OCI-LY7 (cell line): ENCODE results near the gene RHOD. TPM values are rescaled to one million over a fixed set of nuclear protein-coding genes. Genes with fewer than 3 reads are reported as not detected.
A peak's percentile ranks its signal among the peaks of the same experiment; 100 is the strongest.

Experiments
- BruUV-seq: library from RNA; stranded (reverse); fragments of 400-500 nt; replicated peaks from 2 replicates; lab custom pipeline; 2021; lab: Mats Ljungman, UMichigan
- CTCF ChIA-PET: fragments of 300-600 bp; sonication (Branson Sonifier 250); formaldehyde crosslinking; loops from one replicate; lab custom pipeline; 2022; ENCODE audit warnings: antibody characterized with exemption; ENCODE audit not compliant: unreplicated experiment; lab: Charles Lee
- POLR2A ChIA-PET: fragments of 300-600 bp; sonication (Branson Sonifier 250); formaldehyde crosslinking; loops from one replicate; lab custom pipeline; 2022; ENCODE audit warnings: antibody characterized with exemption; lab: Charles Lee
- DNase-seq: peaks from one replicate; pipeline ENCODE4 v3.0.0-alpha.2; 2015; ENCODE audit warnings: low spot score
- H2AFZ ChIP-seq: fragments of 200-600 bp; sonication (generic), shearing (Covaris generic); 2 replicates; pipeline ENCODE4 v1.6.1; 2014; ENCODE audit warnings: mild to moderate bottlenecking, antibody characterized with exemption, low read length, moderate library complexity
- H3K27ac ChIP-seq: fragments of 200-600 bp; sonication (generic); 2 replicates; pipeline ENCODE4 v1.5.1; 2014; ENCODE audit warnings: mixed run types, low read depth, mild to moderate bottlenecking, moderate library complexity, low read length, inconsistent platforms; ENCODE audit not compliant: poor library complexity, severe bottlenecking
- H3K36me3 ChIP-seq: fragments of 200-600 bp; sonication (generic); 2 replicates; pipeline ENCODE4 v1.6.1; 2014; ENCODE audit warnings: mild to moderate bottlenecking, antibody characterized with exemption, low read length, moderate library complexity, mixed read lengths; ENCODE audit not compliant: insufficient read depth
- H3K4me1 ChIP-seq: fragments of 200-600 bp; sonication (generic); 2 replicates; pipeline ENCODE4 v1.5.1; 2014; ENCODE audit warnings: mild to moderate bottlenecking, low read length; ENCODE audit not compliant: insufficient read depth, poor library complexity, severe bottlenecking
- H3K4me2 ChIP-seq: fragments of 200-600 bp; sonication (generic); 2 replicates; pipeline ENCODE4 v1.6.1; 2014; ENCODE audit warnings: mild to moderate bottlenecking, low read length
- H3K4me3 ChIP-seq: fragments of 200-600 bp; sonication (generic); 2 replicates; pipeline ENCODE4 v1.5.1; 2014; ENCODE audit warnings: mild to moderate bottlenecking, low read depth, low read length; ENCODE audit not compliant: poor library complexity, severe bottlenecking
- H3K79me2 ChIP-seq: fragments of 200-600 bp; sonication (generic); 2 replicates; pipeline ENCODE4 v1.6.1; 2016; ENCODE audit warnings: low read depth, mild to moderate bottlenecking, low read length, moderate library complexity, mixed read lengths; ENCODE audit not compliant: insufficient read depth
- H3K9me2 ChIP-seq: fragments of 200-600 bp; sonication (generic); 2 replicates; pipeline ENCODE4 v1.6.1; 2016; ENCODE audit warnings: mild to moderate bottlenecking, low read length, mixed read lengths; ENCODE audit not compliant: insufficient read depth
- H3K9me3 ChIP-seq: fragments of 200-600 bp; sonication (generic); 2 replicates; pipeline ENCODE4 v1.6.1; 2014; ENCODE audit warnings: mild to moderate bottlenecking, mixed run types, low read length, mixed read lengths
- H4K20me1 ChIP-seq: fragments of 200-600 bp; sonication (generic); 2 replicates; pipeline ENCODE4 v1.6.1; 2014; ENCODE audit warnings: mild to moderate bottlenecking, antibody characterized with exemption, low read length, moderate library complexity, mixed read lengths; ENCODE audit not compliant: insufficient read depth
- EZH2phosphoT487 ChIP-seq: fragments of 200-600 bp; sonication (generic); IDR thresholded peaks from 2 replicates; pipeline ENCODE4 v1.6.1; 2018; ENCODE audit warnings: low read depth, borderline replicate concordance, mild to moderate bottlenecking, mixed run types, antibody characterized with exemption, low read length, moderate library complexity, mixed read lengths
- intact Hi-C: fragments of 100-400 bp; cut with micrococcal nuclease; formaldehyde crosslinking; loops from one replicate; pipeline ENCODE4 v1.10.0; 2022; ENCODE audit not compliant: unreplicated experiment
- total RNA-seq, 2 experiments: library from RNA; depleted of rRNA in 1 of 2; stranded (reverse); fragments of >200 nt in 1 of 2; shearing (Covaris generic) in 1 of 2; gene quantifications; 2 replicates each; pipeline ENCODE4 v1.2.3, GENCODE V29; 2014 to 2022
- TF ChIP-seq, protein P1 (sequence below): fragments of 200-600 bp; sonication (generic); conservative IDR thresholded peaks from 2 replicates; pipeline ENCODE4 v1.5.1; 2014; ENCODE audit warnings: mild to moderate bottlenecking, antibody characterized with exemption, low read length, moderate library complexity, mixed read lengths

The RHOD gene
- total RNA-seq, 2 experiments from 2014 or later: not detected

DNA sequence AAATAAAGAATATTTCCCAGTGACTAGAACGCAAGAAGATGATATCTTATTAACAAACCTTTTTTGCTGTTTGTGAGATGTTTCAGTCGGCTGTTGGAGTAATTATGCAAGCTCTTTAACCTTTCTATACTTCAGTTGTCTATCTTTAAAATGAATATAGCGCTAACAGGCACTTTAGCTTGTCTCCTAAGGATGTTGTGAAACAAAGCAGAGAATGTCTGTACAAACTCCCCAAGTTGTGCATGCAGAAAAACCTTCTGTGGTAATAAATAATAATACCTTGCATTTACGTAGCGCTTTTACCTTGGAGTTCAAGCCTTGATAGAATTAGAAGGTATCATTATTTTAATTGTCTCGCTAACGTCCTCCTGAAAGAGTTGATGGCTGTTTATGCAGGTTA lies 60.5 kb downstream of the RHOD start:
- Histone ChIP-seq H2AFZ (peak overlapping the region; percentile 60; the same call in 1 of the 2 replicates), H3K9me2 (no peaks in the 10 kb centered on the region), H3K27ac (no peak overlapping the region), H3K4me3 (no peak overlapping the region), H3K79me2 (peaks cover 26% of the 10 kb centered on the region), H3K4me2 (peak overlapping the region; percentile 23; the same call in 1 of the 2 replicates), H4K20me1 (no peaks in the 10 kb centered on the region; the same call in 1 of the 2 replicates), H3K9me3 (no peaks in the 10 kb centered on the region), H3K36me3 (peaks cover 11% of the 10 kb centered on the region), H3K4me1 (peaks cover 28% of the 10 kb centered on the region)
- TF ChIP-seq, protein P1, sequence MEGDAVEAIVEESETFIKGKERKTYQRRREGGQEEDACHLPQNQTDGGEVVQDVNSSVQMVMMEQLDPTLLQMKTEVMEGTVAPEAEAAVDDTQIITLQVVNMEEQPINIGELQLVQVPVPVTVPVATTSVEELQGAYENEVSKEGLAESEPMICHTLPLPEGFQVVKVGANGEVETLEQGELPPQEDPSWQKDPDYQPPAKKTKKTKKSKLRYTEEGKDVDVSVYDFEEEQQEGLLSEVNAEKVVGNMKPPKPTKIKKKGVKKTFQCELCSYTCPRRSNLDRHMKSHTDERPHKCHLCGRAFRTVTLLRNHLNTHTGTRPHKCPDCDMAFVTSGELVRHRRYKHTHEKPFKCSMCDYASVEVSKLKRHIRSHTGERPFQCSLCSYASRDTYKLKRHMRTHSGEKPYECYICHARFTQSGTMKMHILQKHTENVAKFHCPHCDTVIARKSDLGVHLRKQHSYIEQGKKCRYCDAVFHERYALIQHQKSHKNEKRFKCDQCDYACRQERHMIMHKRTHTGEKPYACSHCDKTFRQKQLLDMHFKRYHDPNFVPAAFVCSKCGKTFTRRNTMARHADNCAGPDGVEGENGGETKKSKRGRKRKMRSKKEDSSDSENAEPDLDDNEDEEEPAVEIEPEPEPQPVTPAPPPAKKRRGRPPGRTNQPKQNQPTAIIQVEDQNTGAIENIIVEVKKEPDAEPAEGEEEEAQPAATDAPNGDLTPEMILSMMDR: no peak
- TF ChIP-seq EZH2phosphoT487: no peak
- ChIA-PET POLR2A (interaction anchor here (0.7 to 1.0 kb wide), 2 partner anchors 9 to 11 kb away, joined by 3 read pairs; no protein-coding TSS in a partner anchor), CTCF (no interaction called here)
- no peak for DNase-seq
- intact Hi-C loops: no loop called here
- no TSS peak for BruUV-seq

DNA sequence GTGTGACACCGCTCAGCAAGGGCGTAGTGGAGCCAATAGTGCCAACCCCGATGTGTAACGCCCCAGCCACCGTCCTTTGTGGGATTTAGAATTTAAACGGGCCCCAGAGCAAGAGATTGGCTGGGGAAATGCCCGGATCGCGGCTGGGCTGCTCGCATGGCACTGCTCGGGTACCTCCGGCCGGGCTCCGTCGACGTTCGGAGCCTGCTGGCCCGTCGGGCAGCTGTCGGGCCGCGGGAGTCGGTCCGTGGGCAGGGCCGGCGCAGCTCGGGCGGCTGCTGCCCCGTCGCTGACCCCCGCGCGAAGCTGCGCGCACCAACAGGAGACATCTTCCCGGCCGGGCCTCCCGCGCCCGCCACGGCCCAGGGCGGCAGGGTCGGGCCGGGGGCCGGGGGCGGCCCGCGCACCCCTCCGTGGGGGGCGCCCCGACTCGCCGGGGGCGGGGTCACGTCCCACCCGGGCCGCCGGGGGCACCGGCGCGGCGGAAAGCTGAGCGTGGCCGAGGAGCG lies 61.1 kb downstream of the RHOD start:
- peak overlapping the region; percentile 79; the same call in 1 of the 2 replicates for H3K4me2 ChIP-seq
- H2AFZ ChIP-seq: peak overlapping the region; percentile 60
- TF ChIP-seq, protein P1: no peak
- no peak for TF ChIP-seq EZH2phosphoT487
- intact Hi-C loops: no loop called here
- H4K20me1 ChIP-seq: no peaks in the 10 kb centered on the region; the same call in 1 of the 2 replicates
- no peaks in the 10 kb centered on the region for H3K9me2 ChIP-seq
- no peaks in the 10 kb centered on the region for H3K9me3 ChIP-seq
- peak overlapping the region; percentile 66 for H3K4me3 ChIP-seq
- CTCF ChIA-PET: no interaction called here
- peaks cover 13% of the 10 kb centered on the region for H3K36me3 ChIP-seq
- H3K4me1 ChIP-seq: peaks cover 28% of the 10 kb centered on the region
- POLR2A ChIA-PET: interaction anchor here (0.5 to 1.0 kb wide), 2 partner anchors 12 to 157 kb away, joined by 3 read pairs; no protein-coding TSS in a partner anchor
- no peak overlapping the region for H3K27ac ChIP-seq
- no TSS peak for BruUV-seq
- H3K79me2 ChIP-seq: peaks cover 32% of the 10 kb centered on the region
- no peak for DNase-seq

DNA sequence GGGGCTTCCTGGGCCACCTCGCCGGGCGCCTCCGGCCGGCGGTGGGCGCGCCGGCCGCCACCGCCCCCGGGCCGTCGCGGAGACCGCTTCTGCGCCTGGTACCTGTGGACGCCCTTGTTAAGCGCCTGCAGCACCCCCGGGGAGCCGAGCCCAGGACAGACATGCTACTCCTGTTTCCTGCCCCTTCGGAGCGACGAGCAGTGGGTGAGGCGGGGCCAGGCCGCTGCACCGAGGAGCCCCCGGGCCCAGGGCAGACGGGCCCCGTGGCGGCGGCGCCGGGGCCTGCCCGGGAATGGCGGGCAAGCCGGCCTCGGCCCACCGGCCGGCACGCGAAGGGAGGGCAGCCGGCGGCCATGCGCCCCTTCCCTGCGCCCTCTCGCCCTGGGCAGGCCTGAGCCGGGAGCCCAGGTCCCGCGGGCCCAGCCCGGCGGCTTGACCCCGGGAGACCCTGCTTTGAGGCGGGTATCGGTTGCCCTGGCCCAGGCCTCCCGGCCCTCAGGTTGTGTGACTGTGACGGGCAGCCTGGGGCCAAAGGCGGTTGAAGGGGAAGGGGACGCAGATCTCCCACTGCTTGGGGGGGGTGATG lies 61.6 kb downstream of the RHOD start:
- intact Hi-C loops: no loop called here
- peaks cover 37% of the 10 kb centered on the region for H3K79me2 ChIP-seq
- no TSS peak for BruUV-seq
- peak overlapping the region; percentile 50 for H3K27ac ChIP-seq
- no peak for TF ChIP-seq EZH2phosphoT487
- TF ChIP-seq, protein P1: no peak
- CTCF ChIA-PET: interaction anchor here (1.0 kb wide), 2 partner anchors 49 to 199 kb away, joined by 3 to 5 read pairs; no protein-coding TSS in a partner anchor
- H3K4me1 ChIP-seq: peaks cover 28% of the 10 kb centered on the region
- DNase-seq: peak; percentile 48
- H3K4me2 ChIP-seq: peak overlapping the region; percentile 79
- no peaks in the 10 kb centered on the region; the same call in 1 of the 2 replicates for H4K20me1 ChIP-seq
- H3K4me3 ChIP-seq: peak overlapping the region; percentile 66
- no peaks in the 10 kb centered on the region for H3K9me2 ChIP-seq
- no peaks in the 10 kb centered on the region for H3K9me3 ChIP-seq
- H2AFZ ChIP-seq: peak overlapping the region; percentile 68; the same call in 1 of the 2 replicates
- peaks cover 18% of the 10 kb centered on the region for H3K36me3 ChIP-seq
- POLR2A ChIA-PET: interaction anchor here (0.5 to 1.1 kb wide), 6 partner anchors 10 to 232 kb away, joined by 3 to 4 read pairs (median 3); no protein-coding TSS in a partner anchor
